Fibroblast of mammary gland (primary cell): ENCODE data around the gene PRR30.
"Not testable (repeated sequence)": the region's sequence is repeated elsewhere in the genome, so short reads cannot be mapped to it uniquely, and the experiment has no call there.

Source experiments
- DNase-seq: peaks from one replicate; pipeline ENCODE4 v3.0.0-alpha.2; 2010; ENCODE audit warnings: low read depth
- H3K4me3 ChIP-seq: 2 replicates; pipeline ENCODE4 v1.5.1; 2011; ENCODE audit warnings: low read depth, mild to moderate bottlenecking, low read length, moderate library complexity; ENCODE audit not compliant: control insufficient read depth
- TF ChIP-seq, protein P1 (sequence below): conservative IDR thresholded peaks from 2 replicates; pipeline ENCODE4 v1.5.1; 2011; ENCODE audit warnings: low read depth, low read length, inconsistent platforms; ENCODE audit not compliant: control insufficient read depth, insufficient read depth

The PRR30 gene

DNA sequence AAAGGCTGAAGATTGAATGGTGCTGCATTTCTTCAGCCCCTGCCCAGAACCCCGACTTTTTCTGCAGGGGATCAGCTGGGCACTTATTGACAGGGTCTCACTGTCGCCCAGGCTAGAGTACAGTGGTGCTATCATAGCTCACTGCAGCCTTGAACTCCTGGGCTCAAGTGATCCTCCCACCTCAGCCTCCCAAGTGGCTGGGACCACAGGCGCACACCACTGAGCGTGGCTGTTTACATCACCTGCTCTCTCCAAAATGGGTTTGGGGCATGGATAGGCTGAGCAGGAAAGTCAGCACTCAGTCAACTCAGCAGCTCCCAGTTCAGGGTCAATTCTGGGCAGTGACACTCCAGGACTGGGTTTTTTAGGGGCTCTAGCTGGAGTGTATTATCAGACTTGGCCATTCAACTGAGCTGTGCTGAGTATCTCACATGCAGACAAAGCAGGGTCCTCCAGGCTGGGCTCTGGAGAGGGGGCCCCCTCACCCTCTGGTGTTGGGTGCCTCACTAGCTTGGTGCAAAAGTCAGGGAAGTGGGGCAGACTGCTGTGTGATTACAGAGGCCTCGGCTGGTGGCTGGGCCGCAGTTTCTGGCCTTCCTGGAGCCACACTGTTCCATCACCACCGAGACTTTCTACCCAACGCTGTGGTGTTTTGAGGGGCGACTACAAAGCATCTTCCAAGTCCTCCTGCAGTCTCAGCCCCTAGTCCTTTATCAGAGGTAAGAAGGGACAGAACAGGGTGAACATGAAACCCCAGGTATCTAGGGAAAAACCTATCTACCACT lies 11.1 kb downstream of the PRR30 start:
- no peak overlapping the region for H3K4me3 ChIP-seq
- DNase-seq = no peak
- TF ChIP-seq, protein P1, sequence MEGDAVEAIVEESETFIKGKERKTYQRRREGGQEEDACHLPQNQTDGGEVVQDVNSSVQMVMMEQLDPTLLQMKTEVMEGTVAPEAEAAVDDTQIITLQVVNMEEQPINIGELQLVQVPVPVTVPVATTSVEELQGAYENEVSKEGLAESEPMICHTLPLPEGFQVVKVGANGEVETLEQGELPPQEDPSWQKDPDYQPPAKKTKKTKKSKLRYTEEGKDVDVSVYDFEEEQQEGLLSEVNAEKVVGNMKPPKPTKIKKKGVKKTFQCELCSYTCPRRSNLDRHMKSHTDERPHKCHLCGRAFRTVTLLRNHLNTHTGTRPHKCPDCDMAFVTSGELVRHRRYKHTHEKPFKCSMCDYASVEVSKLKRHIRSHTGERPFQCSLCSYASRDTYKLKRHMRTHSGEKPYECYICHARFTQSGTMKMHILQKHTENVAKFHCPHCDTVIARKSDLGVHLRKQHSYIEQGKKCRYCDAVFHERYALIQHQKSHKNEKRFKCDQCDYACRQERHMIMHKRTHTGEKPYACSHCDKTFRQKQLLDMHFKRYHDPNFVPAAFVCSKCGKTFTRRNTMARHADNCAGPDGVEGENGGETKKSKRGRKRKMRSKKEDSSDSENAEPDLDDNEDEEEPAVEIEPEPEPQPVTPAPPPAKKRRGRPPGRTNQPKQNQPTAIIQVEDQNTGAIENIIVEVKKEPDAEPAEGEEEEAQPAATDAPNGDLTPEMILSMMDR = no peak

DNA sequence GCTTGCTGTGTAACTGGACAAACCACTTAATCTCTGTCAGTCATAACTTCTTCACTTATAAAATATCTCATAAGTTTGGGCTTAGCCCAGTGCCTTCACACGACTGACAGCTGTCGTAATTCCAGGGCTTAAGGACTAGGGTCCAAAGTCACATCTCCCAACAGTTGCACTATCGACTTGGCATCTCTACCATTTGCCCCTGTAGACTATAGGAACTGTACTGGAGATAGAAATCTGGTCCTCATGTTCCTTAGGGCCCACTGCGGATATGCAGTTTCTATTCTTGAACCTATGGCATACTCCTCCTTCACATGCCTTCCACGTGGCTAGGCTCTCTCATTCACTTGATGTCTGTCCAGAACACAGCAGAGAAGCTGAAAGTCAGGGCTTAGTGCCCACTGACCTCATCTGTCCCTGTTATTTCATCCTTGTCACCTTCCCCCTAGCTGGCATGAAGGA lies 12.9 kb downstream of the PRR30 start:
- TF ChIP-seq, protein P1 = no peak
- H3K4me3 ChIP-seq = no peak overlapping the region
- DNase-seq = no peak

DNA sequence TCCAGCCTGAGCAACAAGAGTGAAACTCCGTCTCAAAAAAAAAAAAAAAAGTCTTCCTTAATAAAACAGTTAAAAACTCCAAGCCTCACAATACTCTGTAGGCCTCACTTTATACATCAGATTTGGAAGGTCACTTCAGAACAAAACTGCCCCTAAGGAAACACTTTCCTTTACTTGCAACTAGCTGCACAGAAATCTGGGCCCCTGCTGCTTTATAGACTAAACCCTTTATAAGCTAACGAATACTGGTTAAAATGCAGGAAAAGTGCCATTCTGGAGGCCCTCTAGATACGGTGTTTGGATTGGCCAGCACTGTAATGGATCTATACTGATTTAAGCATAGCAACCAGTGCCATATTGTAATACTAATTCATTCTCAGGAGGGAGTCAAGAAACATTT lies 14.1 kb downstream of the PRR30 start:
- H3K4me3 ChIP-seq = no peak overlapping the region
- no peak for DNase-seq
- TF ChIP-seq, protein P1 = no peak

DNA sequence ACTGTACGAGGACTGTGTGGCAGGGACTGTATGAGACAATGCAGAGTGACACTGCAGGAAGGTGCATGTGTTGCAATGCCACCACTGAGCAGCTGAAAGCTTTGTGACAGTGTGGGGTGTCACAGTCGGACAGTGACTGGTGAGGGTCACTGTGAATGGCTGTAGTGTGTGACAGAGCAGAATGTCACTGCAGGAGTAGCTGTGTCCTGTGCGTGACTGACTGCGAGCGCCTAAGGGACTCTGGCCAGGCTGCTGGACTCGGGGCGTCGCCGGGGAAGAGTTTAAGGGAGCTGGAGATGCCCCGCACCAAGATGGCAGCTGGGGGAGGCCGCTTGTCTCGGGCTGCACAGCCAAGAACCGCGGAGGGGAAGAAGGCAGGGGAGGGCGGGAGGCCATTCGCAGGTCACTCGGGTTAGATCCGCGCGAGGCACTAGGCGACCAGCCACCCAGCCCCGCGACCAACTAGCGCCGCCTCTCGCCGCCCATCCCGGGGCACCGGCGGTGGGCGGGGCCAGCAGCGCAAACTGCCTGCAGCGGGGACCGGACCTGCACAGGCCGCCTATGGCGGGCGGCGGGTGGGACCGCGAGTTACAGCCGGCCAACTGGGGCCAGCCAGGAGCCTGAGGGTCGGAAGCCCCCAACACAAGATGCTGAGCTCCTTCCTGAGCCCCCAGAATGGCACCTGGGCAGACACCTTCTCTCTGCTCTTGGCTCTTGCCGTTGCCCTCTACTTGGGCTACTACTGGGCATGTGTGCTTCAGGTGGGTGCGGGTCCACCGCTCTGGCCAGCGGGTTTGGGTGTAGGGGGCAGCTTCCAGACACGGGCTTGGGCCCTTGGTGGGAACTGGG lies 15.7 kb downstream of the PRR30 start, which contains the start of gene ABHD1:
ABHD1 (plus strand) TSS at position 514 of the 849 bp plus-strand sequence; CDS start at position 648, 134 bp downstream.
- H3K4me3 ChIP-seq = peak within 1 kb of the TSS; percentile 57
- no peak for DNase-seq
- TF ChIP-seq, protein P1 = no peak

DNA sequence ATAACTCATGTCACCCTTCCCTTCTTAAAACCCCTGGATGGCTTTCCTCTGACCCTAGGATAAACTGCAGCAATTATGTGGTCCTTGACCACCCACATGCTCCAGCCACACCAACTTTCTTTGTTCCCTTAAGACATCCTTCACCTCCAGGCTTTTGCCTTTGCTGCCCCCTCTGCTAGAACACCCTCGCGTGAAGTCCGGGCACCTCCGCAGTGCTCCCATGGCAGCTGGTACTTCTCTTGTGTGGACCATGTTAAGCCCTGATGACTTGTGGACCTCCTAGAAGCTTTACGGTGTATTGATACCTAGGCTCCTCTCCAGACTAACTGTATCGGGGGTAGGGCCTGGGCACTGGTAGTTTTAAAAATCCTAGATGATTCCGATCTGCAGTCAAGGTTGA lies 16.4 kb downstream of the PRR30 start:
- TF ChIP-seq, protein P1 = no peak
- no peak for DNase-seq
- H3K4me3 ChIP-seq = no peak overlapping the region

DNA sequence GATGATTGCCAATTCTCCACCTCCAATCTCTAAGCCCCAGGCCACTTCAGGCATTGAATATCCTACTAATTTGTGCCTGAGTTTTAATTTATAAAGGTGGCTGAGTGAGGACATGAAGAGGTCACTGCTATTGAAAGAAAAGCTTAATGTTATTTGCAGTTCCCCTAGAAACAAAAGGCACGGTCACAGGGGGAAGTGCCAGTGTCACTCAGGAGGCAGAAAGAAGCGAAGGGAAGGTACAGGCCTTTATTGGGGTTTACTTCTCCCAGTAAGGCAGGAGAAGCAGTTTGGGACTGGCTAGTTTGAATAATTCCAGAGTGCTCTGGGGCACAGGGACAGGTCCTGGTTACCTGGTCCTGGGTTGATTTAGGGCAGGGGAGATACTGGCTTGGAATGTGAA lies 17.3 kb downstream of the PRR30 start:
- TF ChIP-seq, protein P1 = no peak
- H3K4me3 ChIP-seq = no peak overlapping the region
- DNase-seq = no peak

DNA sequence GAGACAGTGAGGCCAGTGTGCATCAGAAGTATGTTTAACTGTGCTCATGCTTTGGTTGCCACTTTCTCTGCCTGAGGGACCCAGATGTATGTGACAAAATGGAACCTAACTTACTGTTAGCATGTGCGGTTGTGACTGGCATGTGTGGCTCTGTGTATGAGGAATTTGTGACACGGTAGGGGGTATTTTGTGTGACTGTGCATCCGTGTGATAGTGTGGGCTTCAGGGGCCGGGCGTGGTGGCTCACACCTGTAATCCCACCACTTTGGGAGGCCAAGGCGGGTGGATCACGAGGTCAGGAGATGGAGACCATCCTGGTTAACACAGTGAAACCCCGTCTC lies 19.9 kb downstream of the PRR30 start:
- not testable (repeated sequence) for DNase-seq
- peak overlapping the region; percentile 32 for H3K4me3 ChIP-seq
